GM12878 (cell line): ENCODE data around the gene MRM1. TPM values are rescaled to one million over a fixed set of nuclear protein-coding genes. Genes with fewer than 3 reads are reported as not detected.

Experiments
- BMI1 ChIP-seq: fragments of 450-650 bp; IDR thresholded peaks from 2 replicates; pipeline ENCODE4 v1.6.1; 2016; ENCODE audit warnings: mild to moderate bottlenecking, moderate library complexity, borderline replicate concordance
- HDAC2 ChIP-seq: fragments of 200-600 bp; sonication (generic); IDR thresholded peaks from 2 replicates; pipeline ENCODE4 v1.6.1; 2017
- IKZF1 ChIP-seq: fragments of 450-650 bp; conservative IDR thresholded peaks from 2 replicates; pipeline ENCODE4 v1.6.1; 2017; ENCODE audit warnings: antibody characterized with exemption, mild to moderate bottlenecking
- KDM1A ChIP-seq: fragments of 200-600 bp; sonication (generic); IDR thresholded peaks from 2 replicates; pipeline ENCODE4 v1.6.1; 2016; ENCODE audit warnings: borderline replicate concordance
- MYC ChIP-seq: IDR thresholded peaks from 2 replicates; pipeline ENCODE4 v1.6.1; 2011; ENCODE audit warnings: mild to moderate bottlenecking, low read length, moderate library complexity, inconsistent platforms; ENCODE audit not compliant: insufficient read depth, insufficient replicate concordance, insufficient read length, severe bottlenecking
- NFYA ChIP-seq: IDR thresholded peaks from 2 replicates; pipeline ENCODE4 v1.6.1; 2011; ENCODE audit warnings: low read depth, mild to moderate bottlenecking, low read length, improper control_type of control experiment, borderline replicate concordance
- NFYB ChIP-seq: IDR thresholded peaks from 2 replicates; pipeline ENCODE4 v1.6.1; 2011; ENCODE audit warnings: low read depth, mild to moderate bottlenecking, low read length, improper control_type of control experiment, moderate library complexity; ENCODE audit not compliant: insufficient read depth
- NKRF ChIP-seq: fragments of 450-650 bp; conservative IDR thresholded peaks from 2 replicates; pipeline ENCODE4 v1.6.1; 2017; ENCODE audit warnings: mild to moderate bottlenecking, moderate library complexity
- PAX5 ChIP-seq: IDR thresholded peaks from 2 replicates; pipeline ENCODE4 v1.6.1; 2011; ENCODE audit warnings: low read depth, low read length, borderline replicate concordance
- POLR2A ChIP-seq: IDR thresholded peaks from 2 replicates; pipeline ENCODE4 v1.6.1; 2011; ENCODE audit warnings: low read depth, mild to moderate bottlenecking, low read length
- PRDM15 ChIP-seq: fragments of 450-650 bp; formaldehyde crosslinking; IDR thresholded peaks from 2 replicates; pipeline ENCODE4 v1.4.0; 2020; ENCODE audit warnings: mild to moderate bottlenecking, moderate library complexity
- RFX5 ChIP-seq: IDR thresholded peaks from 2 replicates; pipeline ENCODE4 v1.6.1; 2011; ENCODE audit warnings: low read depth, low read length, improper control_type of control experiment
- SREBF2 ChIP-seq: IDR thresholded peaks from 2 replicates; pipeline ENCODE4 v1.6.1; 2012; ENCODE audit warnings: mild to moderate bottlenecking, low read length
- TARDBP ChIP-seq: IDR thresholded peaks from 2 replicates; pipeline ENCODE4 v1.6.1; 2016; ENCODE audit warnings: borderline replicate concordance
- ZNF274 ChIP-seq: IDR thresholded peaks from one replicate; pipeline ENCODE4 v1.8.0; 2011; ENCODE audit not compliant: insufficient read length, insufficient read depth
- polyA plus RNA-seq, 11 experiments: library from polyadenylated mRNA; depleted of rRNA in 4 of 11; unstranded in 6 of 11; stranded (reverse) in 5 of 11; fragments of >200 nt; fragmentation: Nextera tagmentation in 4 of 11; fragmentation: Illumina TruSeq in 1 of 11; extraction: Ambion mirVana in 4 of 11; extraction: Trizol in 1 of 11; gene quantifications; 1 replicate in 1 of 11; 2 replicates in 10 of 11; pipeline versions ENCODE4 v1.2.1 to v1.2.3, GENCODE V29; 2011 to 2016; ENCODE audit warnings: inconsistent platforms in 2 of 11, missing spikeins in 2 of 11, low read depth in 1 of 11
- total RNA-seq, 4 experiments: library from RNA; depleted of rRNA in 3 of 4; stranded (reverse); fragments of >200 nt in 3 of 4; fragmentation: Illumina TruSeq in 1 of 4; extraction: Trizol in 1 of 4; gene quantifications; 2 replicates each; pipeline versions ENCODE4 v1.2.1 to v1.2.3, GENCODE V29; 2013 to 2021
- TF ChIP-seq, protein P1 (sequence below): fragments of 450-650 bp; IDR thresholded peaks from 2 replicates; pipeline ENCODE4 v1.6.1; 2017; ENCODE audit warnings: low read depth, mild to moderate bottlenecking, moderate library complexity
- TF ChIP-seq, protein P2 (sequence below), 3 experiments: IDR thresholded peaks in 2 of 3; conservative IDR thresholded peaks in 1 of 3; 2 replicates each; pipeline ENCODE4 v1.5.1; 2011; ENCODE audit warnings: low read depth in 3 of 3, low read length in 3 of 3, mild to moderate bottlenecking in 3 of 3, control low read depth in 2 of 3, moderate library complexity in 2 of 3, inconsistent platforms in 1 of 3, mixed read lengths in 1 of 3; ENCODE audit not compliant: control insufficient read depth in 2 of 3, insufficient read depth in 1 of 3; ENCODE audit errors: extremely low read depth in 1 of 3

MRM1 gene
- total and polyA plus RNA-seq, 10 of the 15 experiments (the other 5 are each of a cell fraction or from before 2014, with no cell fraction given), result 0.23 to 16.9 (median 13.2) TPM

- TF ChIP-seq PAX5 (no peak), BMI1 (no peak), NKRF (peak; percentile 83), RFX5 (no peak), PRDM15 (CRISPR knock-in tag) (no peak), HDAC2 (no peak), NFYB (peak; percentile 27; the same call in 1 of the 2 replicates), KDM1A (no peak), SREBF2 (no peak), MYC (no peak), NFYA (no peak), TARDBP (no peak), ZNF274 (no peak), POLR2A (peak; percentile 82), IKZF1 (peak; percentile 57)
- TF ChIP-seq, protein P1, sequence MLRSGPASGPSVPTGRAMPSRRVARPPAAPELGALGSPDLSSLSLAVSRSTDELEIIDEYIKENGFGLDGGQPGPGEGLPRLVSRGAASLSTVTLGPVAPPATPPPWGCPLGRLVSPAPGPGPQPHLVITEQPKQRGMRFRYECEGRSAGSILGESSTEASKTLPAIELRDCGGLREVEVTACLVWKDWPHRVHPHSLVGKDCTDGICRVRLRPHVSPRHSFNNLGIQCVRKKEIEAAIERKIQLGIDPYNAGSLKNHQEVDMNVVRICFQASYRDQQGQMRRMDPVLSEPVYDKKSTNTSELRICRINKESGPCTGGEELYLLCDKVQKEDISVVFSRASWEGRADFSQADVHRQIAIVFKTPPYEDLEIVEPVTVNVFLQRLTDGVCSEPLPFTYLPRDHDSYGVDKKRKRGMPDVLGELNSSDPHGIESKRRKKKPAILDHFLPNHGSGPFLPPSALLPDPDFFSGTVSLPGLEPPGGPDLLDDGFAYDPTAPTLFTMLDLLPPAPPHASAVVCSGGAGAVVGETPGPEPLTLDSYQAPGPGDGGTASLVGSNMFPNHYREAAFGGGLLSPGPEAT, result no peak
- TF ChIP-seq, protein P2, sequence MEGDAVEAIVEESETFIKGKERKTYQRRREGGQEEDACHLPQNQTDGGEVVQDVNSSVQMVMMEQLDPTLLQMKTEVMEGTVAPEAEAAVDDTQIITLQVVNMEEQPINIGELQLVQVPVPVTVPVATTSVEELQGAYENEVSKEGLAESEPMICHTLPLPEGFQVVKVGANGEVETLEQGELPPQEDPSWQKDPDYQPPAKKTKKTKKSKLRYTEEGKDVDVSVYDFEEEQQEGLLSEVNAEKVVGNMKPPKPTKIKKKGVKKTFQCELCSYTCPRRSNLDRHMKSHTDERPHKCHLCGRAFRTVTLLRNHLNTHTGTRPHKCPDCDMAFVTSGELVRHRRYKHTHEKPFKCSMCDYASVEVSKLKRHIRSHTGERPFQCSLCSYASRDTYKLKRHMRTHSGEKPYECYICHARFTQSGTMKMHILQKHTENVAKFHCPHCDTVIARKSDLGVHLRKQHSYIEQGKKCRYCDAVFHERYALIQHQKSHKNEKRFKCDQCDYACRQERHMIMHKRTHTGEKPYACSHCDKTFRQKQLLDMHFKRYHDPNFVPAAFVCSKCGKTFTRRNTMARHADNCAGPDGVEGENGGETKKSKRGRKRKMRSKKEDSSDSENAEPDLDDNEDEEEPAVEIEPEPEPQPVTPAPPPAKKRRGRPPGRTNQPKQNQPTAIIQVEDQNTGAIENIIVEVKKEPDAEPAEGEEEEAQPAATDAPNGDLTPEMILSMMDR (IDR thresholded peaks at IDR 0.05 in 2 of 3, conservative IDR thresholded peaks at IDR 0.05 in 1 of 3; ENCODE audit: control insufficient read depth in 2 of 3, extremely low read depth in 1 of 3, insufficient read depth in 1 of 3, low read depth in 3 of 3, low read length in 3 of 3), result peak in 1 of 3 experiments; percentile 39; a peak in 2 of 6 replicates
Measured at GRCh38 chr17:36591434-36592315, 9.7 kb upstream of the MRM1 start, which contains the start of gene DHRS11 (continued).
